Measurements from ENCODE around the gene GRIN3B.

DNA sequence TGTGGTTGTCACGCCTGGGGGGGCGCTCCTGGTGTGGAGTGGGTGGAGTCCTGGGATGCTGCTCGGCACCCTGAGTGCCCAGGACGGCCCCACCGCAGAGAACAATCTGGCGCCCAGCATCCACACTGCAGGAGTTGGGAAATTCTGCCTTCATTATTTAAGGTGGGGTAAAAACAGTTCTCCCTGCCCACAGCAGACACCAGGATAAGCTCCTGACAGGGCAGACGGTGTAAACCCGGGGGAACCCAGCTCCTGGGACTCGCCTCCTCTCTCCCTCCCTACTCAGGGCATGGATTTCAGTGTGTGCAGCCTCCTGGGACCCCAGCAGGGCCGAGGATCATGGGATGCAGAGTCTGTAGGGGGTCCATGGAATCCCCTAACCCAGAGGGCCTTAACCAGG lies 23.7 kb upstream of the GRIN3B start:
- TF ChIP-seq, protein P1, sequence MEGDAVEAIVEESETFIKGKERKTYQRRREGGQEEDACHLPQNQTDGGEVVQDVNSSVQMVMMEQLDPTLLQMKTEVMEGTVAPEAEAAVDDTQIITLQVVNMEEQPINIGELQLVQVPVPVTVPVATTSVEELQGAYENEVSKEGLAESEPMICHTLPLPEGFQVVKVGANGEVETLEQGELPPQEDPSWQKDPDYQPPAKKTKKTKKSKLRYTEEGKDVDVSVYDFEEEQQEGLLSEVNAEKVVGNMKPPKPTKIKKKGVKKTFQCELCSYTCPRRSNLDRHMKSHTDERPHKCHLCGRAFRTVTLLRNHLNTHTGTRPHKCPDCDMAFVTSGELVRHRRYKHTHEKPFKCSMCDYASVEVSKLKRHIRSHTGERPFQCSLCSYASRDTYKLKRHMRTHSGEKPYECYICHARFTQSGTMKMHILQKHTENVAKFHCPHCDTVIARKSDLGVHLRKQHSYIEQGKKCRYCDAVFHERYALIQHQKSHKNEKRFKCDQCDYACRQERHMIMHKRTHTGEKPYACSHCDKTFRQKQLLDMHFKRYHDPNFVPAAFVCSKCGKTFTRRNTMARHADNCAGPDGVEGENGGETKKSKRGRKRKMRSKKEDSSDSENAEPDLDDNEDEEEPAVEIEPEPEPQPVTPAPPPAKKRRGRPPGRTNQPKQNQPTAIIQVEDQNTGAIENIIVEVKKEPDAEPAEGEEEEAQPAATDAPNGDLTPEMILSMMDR (IDR thresholded peaks at IDR 0.05; ENCODE audit: low read depth, low read length, poor library complexity, severe bottlenecking) = no peak
- TF ChIP-seq EZH2phosphoT487 (IDR thresholded peaks at IDR 0.05; ENCODE audit: borderline replicate concordance, low read length) = no peak

Measured in DOHH2 (cell line).